ENCODE data around the gene ZNF609. TPM values are rescaled to one million over a fixed set of nuclear protein-coding genes. Genes with fewer than 3 reads are reported as not detected.

Gene ZNF609
- total RNA-seq, 1 experiment from 2014 or later: 31.0 TPM

DNA sequence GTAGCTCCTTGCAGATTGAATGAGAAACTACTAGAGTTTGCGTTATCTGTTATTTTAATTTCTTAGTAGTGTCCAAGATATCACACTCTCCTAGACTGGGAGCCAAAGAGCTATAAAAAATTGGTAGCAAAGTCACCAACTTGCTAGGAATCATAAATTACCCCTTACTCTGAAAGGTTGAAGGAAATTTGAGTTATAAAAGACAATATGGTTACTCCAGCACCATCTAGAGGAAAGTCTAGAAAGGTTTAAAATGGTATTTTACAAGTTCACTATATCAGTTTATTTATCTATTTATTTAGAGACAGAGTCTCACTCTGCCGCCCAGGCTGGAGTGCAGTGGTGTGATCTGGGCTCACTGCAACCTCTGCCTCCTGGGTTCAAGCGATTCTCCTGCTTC lies 193.4 kb downstream of the ZNF609 start:
- CTCF ChIA-PET: interaction anchor here (0.6 to 1.5 kb wide), 6 partner anchors 9 to 228 kb away, joined by 3 to 8 read pairs (median 4); no protein-coding TSS in a partner anchor
- TF ChIP-seq EGR1 (IDR thresholded peaks at IDR 0.05; ENCODE audit: low read depth) (no peak), RAD21 (IDR thresholded peaks at IDR 0.05; ENCODE audit: low read depth) (peak; percentile 63), CTCF (IDR thresholded peaks at IDR 0.05 in 2 of 3, conservative IDR thresholded peaks at IDR 0.05 in 1 of 3; ENCODE audit: borderline replicate concordance in 1 of 3, insufficient read depth in 1 of 3, low read depth in 2 of 3, low read length in 2 of 3) (peak in 2 of 3 experiments; percentile 40 to 41; a peak in 4 of 6 replicates)
- intact Hi-C loops (cut with micrococcal nuclease): loop anchor here (1.0 kb wide), 1 partner anchor 226 kb away; no protein-coding TSS in a partner anchor
- Histone ChIP-seq H3K4me3 (replicated peaks in 1 of 2; ENCODE audit: low read depth in 1 of 2, low read length in 2 of 2) (no peak overlapping the region), H4K20me1 (ENCODE audit: insufficient read depth) (no peaks in the 10 kb centered on the region), H3K36me3 (ENCODE audit: control insufficient read depth in 1 of 2, insufficient read depth in 2 of 2, low read length in 2 of 2) (no peaks in the 10 kb centered on the region), H2AFZ (ENCODE audit: low read depth, low read length, poor library complexity, severe bottlenecking) (no peak overlapping the region), H3K79me2 (ENCODE audit: insufficient read depth, low read length) (no peaks in the 10 kb centered on the region), H3K4me1 (ENCODE audit: control insufficient read depth in 1 of 2, insufficient read depth in 2 of 2, low read length in 2 of 2) (no peaks in the 10 kb centered on the region), H3K27me3 (ENCODE audit: insufficient read depth, low read length) (no peaks in the 10 kb centered on the region), H3K4me2 (ENCODE audit: low read length) (no peak overlapping the region), H3K27ac (ENCODE audit: low read depth, low read length) (no peak overlapping the region), H3K9me2 (ENCODE audit: insufficient read depth) (no peaks in the 10 kb centered on the region), H3K9ac (ENCODE audit: low read length) (no peak overlapping the region), H3K9me3 (ENCODE audit: control insufficient read depth in 1 of 2, insufficient read depth in 1 of 2, low read depth in 1 of 2, low read length in 2 of 2) (no peaks in the 10 kb centered on the region)
- POLR2A ChIA-PET: no interaction called here
- no peak for ATAC-seq
- no peak for DNase-seq (ENCODE audit: low read depth, low spot score)
- BruUV-seq (replicated peaks): no TSS peak
- RAD21 ChIA-PET (ENCODE audit: low non-redundant PET in 1 of 2, low total read pairs in 2 of 2, uncharacterized antibody in 2 of 2, unreplicated experiment in 2 of 2): no interaction called here

GRCh38 chr15:64656508-64656907 lies 196.1 kb downstream of the ZNF609 start:
- ChIA-PET RAD21 (ENCODE audit: low non-redundant PET in 1 of 2, low total read pairs in 2 of 2, uncharacterized antibody in 2 of 2, unreplicated experiment in 2 of 2) (no interaction called here), CTCF (no interaction called here), POLR2A (no interaction called here)
- Histone ChIP-seq H2AFZ (ENCODE audit: low read depth, low read length, poor library complexity, severe bottlenecking) (no peak overlapping the region), H4K20me1 (ENCODE audit: insufficient read depth) (no peaks in the 10 kb centered on the region), H3K9me2 (ENCODE audit: insufficient read depth) (no peaks in the 10 kb centered on the region), H3K4me2 (ENCODE audit: low read length) (no peak overlapping the region), H3K27ac (ENCODE audit: low read depth, low read length) (no peak overlapping the region), H3K4me3 (replicated peaks in 1 of 2; ENCODE audit: low read depth in 1 of 2, low read length in 2 of 2) (no peak overlapping the region), H3K36me3 (ENCODE audit: control insufficient read depth in 1 of 2, insufficient read depth in 2 of 2, low read length in 2 of 2) (no peaks in the 10 kb centered on the region), H3K4me1 (ENCODE audit: control insufficient read depth in 1 of 2, insufficient read depth in 2 of 2, low read length in 2 of 2) (no peaks in the 10 kb centered on the region), H3K27me3 (ENCODE audit: insufficient read depth, low read length) (no peaks in the 10 kb centered on the region), H3K9ac (ENCODE audit: low read length) (no peak overlapping the region), H3K9me3 (ENCODE audit: control insufficient read depth in 1 of 2, insufficient read depth in 1 of 2, low read depth in 1 of 2, low read length in 2 of 2) (no peaks in the 10 kb centered on the region), H3K79me2 (ENCODE audit: insufficient read depth, low read length) (no peaks in the 10 kb centered on the region)
- BruUV-seq (replicated peaks): no TSS peak
- ATAC-seq: no peak
- TF ChIP-seq POLR2A (IDR thresholded peaks at IDR 0.05; ENCODE audit: borderline replicate concordance, extremely low read depth, insufficient read depth, insufficient read length) (no peak), ELF1 (IDR thresholded peaks at IDR 0.05; ENCODE audit: borderline replicate concordance, low read depth) (no peak), SRF (IDR thresholded peaks at IDR 0.05; ENCODE audit: low read depth) (no peak), CEBPB (IDR thresholded peaks at IDR 0.05; ENCODE audit: low read depth) (no peak), ZNF274 (IDR thresholded peaks at IDR 0.05; ENCODE audit: low read depth, low read length) (no peak), SIN3A (IDR thresholded peaks at IDR 0.05; ENCODE audit: low read depth) (no peak), FOSL1 (IDR thresholded peaks at IDR 0.05; ENCODE audit: low read depth) (no peak)
- TF ChIP-seq, protein P1, sequence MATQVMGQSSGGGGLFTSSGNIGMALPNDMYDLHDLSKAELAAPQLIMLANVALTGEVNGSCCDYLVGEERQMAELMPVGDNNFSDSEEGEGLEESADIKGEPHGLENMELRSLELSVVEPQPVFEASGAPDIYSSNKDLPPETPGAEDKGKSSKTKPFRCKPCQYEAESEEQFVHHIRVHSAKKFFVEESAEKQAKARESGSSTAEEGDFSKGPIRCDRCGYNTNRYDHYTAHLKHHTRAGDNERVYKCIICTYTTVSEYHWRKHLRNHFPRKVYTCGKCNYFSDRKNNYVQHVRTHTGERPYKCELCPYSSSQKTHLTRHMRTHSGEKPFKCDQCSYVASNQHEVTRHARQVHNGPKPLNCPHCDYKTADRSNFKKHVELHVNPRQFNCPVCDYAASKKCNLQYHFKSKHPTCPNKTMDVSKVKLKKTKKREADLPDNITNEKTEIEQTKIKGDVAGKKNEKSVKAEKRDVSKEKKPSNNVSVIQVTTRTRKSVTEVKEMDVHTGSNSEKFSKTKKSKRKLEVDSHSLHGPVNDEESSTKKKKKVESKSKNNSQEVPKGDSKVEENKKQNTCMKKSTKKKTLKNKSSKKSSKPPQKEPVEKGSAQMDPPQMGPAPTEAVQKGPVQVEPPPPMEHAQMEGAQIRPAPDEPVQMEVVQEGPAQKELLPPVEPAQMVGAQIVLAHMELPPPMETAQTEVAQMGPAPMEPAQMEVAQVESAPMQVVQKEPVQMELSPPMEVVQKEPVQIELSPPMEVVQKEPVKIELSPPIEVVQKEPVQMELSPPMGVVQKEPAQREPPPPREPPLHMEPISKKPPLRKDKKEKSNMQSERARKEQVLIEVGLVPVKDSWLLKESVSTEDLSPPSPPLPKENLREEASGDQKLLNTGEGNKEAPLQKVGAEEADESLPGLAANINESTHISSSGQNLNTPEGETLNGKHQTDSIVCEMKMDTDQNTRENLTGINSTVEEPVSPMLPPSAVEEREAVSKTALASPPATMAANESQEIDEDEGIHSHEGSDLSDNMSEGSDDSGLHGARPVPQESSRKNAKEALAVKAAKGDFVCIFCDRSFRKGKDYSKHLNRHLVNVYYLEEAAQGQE (IDR thresholded peaks at IDR 0.05; ENCODE audit: low read depth): no peak
- no peak for DNase-seq (ENCODE audit: low read depth, low spot score)
- intact Hi-C loops (cut with micrococcal nuclease): no loop called here
